Measurements from ENCODE around the gene PSMC4.

DNA sequence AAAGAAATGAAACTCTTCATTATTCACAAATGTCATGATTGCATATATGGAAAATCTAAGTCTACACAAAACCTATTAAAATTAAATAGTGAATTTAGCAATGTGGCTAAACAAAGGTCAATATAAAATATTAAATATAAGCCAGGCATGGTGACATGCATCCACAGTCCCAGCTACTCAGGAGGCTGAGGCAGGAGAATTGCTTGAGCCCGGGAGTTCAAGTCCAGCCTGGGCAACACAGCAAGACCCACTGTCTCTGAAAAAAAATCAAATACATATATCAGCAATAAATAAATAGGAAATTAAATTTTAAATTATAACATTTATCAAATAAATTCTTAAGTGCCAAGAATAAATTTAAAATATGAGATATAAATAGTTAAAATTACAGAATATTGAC lies 11.9 kb downstream of the PSMC4 start:
- TF ChIP-seq CTCF (IDR thresholded peaks at IDR 0.05) = no peak
- TF ChIP-seq POLR2A (IDR thresholded peaks at IDR 0.05) = no peak

Measured in lower leg skin (tissue), 3 donors.